SK-N-MC (cell line): ENCODE measurements around the gene OR52E4.

Experiments used
- EZH2 ChIP-seq: fragments of 200-600 bp; sonication (generic); IDR thresholded peaks from one replicate; pipeline ENCODE4 v1.6.1; 2017; ENCODE audit warnings: antibody characterized with exemption
- POLR2AphosphoS5 ChIP-seq: IDR thresholded peaks from 2 replicates; pipeline ENCODE4 v1.6.1; 2012; ENCODE audit warnings: mild to moderate bottlenecking, low read depth, low read length, borderline replicate concordance

DNA sequence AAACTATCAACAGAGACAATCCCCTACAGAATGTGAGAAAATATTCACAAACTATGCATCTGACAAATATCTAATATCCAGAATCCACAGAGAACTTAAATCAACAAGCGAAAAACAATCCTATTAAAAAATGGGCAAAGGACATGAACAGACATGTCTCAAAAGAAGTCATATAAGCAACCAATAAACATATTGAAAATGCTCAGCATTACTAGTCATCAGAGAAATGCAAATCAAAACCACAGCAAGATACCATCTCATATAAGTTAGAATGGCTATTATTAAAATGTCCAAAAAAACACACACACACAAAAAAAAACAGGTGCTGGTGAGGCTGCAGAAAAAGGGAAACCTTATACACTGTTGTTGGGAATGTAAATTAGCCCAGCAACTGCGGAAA is 14.6 kb upstream of the OR52E4 start:
- TF ChIP-seq POLR2AphosphoS5: no peak
- TF ChIP-seq EZH2: no peak
